22Rv1 (cell line): ENCODE measurements around the gene OR10H1.
A peak's percentile ranks its signal among the peaks of the same experiment; 100 is the strongest.
"Not testable (repeated sequence)": the region's sequence is repeated elsewhere in the genome, so short reads cannot be mapped to it uniquely, and the experiment has no call there.

Experiments
- H3K27ac ChIP-seq: fragments of 450-650 bp; 2 replicates; pipeline ENCODE4 v1.5.1; 2017
- ZFX ChIP-seq: fragments of 450-650 bp; IDR thresholded peaks from 2 replicates; pipeline ENCODE4 v1.6.1; 2017; ENCODE audit warnings: antibody characterized with exemption, borderline replicate concordance
- TF ChIP-seq, protein P1 (sequence below): fragments of 450-650 bp; IDR thresholded peaks from 2 replicates; pipeline ENCODE4 v1.5.1; 2017; ENCODE audit warnings: mild to moderate bottlenecking

OR10H1 gene

DNA sequence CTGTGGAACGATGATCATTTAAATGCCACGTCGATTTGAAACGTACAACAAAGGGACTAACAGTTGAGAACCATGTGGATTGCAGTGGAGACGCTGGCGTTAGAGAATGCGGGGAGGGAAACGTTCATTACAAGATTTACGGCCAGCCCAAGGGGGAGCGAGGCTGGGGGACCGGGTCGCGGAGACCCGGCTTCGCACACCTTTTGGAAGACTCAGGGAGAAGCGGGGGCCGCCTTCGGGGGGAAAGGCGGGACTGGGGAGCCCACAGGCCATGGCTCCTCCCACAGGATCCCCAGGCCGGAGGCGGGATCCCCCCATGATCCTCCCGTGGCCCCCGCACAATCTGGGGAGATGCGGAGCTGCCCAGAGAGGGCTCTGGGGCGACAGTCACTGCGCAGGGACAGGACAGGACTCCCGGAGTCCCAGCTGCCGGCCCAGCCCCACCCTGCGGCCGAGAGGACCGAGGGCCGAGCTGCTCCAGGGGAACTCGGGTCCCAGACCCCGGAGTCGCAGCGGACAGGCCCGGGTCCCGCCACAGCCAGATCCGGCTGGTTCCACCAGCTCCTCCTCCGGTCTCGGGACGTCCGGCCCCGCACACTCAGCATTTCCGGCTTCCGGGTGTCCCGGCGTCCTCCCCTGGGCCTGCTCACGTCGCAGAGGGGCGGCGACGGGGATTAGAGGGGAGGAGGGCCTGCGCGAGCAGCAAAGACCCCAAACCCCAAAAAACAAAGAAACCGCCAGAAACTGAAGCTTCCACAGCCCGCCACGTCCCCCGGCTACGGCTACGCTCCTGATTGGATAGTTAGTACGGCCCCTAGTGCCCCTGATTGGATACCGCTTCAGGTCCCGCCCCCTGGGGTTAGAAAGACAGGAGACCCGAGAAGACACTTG, 21.1 kb upstream of the OR10H1 start:
- peak overlapping the region; percentile 75 for H3K27ac ChIP-seq
- TF ChIP-seq, protein P1, sequence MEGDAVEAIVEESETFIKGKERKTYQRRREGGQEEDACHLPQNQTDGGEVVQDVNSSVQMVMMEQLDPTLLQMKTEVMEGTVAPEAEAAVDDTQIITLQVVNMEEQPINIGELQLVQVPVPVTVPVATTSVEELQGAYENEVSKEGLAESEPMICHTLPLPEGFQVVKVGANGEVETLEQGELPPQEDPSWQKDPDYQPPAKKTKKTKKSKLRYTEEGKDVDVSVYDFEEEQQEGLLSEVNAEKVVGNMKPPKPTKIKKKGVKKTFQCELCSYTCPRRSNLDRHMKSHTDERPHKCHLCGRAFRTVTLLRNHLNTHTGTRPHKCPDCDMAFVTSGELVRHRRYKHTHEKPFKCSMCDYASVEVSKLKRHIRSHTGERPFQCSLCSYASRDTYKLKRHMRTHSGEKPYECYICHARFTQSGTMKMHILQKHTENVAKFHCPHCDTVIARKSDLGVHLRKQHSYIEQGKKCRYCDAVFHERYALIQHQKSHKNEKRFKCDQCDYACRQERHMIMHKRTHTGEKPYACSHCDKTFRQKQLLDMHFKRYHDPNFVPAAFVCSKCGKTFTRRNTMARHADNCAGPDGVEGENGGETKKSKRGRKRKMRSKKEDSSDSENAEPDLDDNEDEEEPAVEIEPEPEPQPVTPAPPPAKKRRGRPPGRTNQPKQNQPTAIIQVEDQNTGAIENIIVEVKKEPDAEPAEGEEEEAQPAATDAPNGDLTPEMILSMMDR = no peak
- no peak for TF ChIP-seq ZFX

DNA sequence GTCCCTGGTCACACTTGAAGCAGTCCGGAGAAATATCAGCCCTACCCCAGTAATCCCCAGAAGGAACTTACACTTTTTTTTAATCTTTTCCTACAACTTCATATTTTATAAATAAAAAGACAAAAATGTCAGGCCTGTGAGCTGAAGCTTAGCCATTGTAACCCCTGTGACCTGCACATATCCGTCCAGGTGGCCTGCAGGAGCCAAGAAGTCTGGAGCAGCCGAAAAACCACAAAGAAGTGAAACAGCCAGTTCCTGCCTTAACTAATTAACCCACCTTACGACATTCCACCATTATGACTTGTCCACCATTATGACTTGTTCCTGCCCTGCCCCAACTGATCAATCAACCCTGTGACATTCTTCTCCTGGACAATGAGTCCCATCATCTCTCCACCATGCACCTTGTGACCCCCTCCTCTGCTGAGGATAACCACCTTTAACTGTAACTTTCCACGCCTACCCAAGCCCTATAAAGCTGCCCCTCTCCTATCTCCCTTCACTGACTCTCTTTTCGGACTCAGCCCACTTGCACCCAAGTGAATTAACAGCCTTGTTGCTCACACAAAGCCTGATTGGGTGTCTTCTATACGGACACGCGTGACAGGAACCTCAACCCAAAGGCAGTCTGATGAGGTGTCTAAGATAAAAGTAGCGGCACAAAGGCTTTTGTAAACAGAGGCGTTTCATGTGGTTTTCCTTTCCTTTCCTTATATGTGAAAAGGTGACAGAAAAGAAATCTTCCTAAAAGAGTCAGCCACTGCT, 20.3 kb upstream of the OR10H1 start:
- peak overlapping the region; percentile 75 for H3K27ac ChIP-seq

DNA sequence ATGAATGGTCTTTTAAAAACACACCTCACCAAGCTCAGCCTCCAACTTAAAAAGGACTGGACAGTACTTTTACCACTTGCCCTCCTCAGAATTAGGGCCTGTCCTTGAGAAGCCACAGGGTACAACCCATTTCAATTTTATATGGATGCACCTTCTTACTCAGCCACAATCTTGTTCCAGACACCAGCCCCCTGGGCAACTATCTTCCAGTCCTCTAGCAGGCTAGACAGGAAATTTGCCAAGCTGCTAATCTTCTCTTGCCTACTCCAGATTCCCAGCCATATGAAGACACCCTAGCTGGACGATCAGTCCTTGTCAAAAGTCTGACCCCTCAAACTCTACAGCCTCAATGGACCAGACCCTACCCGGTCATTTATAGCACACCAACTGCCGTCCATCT, 18.8 kb upstream of the OR10H1 start:
- not testable (repeated sequence) for H3K27ac ChIP-seq

DNA sequence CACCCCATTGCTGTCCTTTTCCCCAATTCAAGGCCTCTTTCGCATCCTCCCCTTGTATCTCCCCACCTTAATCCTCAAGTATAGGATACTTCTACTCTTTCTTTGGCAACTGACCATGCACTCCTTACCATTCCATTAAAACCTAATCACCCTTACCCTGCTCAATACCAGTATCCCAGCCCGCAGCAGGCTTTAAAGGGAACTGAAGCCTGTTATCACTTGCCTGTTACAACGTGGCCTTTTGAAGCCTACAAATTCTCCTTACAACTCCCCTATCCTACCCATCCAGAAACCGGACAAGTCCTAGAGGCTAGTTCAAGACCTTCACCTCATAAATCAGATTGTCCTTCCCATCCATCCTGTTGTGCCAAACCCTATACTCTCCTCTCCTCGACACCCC, 16.2 kb upstream of the OR10H1 start:
- H3K27ac ChIP-seq = no peak overlapping the region
- no peak for TF ChIP-seq ZFX
- TF ChIP-seq, protein P1 = no peak

DNA sequence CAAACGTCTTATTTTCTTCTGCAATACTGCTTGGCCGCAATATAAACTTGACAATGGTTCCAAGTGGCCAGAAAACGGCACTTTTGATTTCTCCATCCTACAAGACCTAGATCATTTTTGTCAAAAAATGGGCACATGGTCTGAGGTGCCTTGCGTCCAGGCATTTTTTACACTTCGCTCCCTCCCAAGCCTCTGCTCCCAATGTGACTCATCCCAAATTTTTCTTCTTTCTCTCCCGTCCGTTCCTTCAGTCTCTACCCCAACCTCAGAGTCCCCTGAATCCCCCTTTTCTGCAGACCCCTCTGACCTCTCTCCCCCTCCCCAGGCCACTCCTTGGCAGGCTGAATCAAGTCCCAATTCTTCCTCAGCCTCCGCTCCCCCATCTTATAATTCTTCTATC, 14.3 kb upstream of the OR10H1 start:
- H3K27ac ChIP-seq = no peak overlapping the region
- TF ChIP-seq, protein P1 = no peak
- no peak for TF ChIP-seq ZFX

DNA sequence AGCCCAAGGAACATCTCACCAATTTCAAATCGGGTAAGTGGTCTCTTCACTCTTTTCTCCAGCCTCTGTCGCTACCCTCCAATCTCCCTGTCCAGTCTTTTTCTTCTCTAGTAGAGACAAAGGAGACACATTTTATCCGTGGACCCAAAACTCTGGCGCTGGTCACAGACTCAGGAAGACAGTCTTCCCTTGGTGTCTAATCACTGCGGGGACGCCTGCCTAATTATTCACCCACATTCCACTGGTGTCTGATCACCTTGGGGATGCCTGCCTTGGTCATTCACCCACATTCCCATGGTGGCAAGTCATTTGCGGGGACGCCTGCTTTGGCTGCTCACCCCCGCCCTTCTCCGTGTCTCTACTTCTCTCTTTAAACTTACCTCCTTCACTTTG, 13.8 kb upstream of the OR10H1 start:
- TF ChIP-seq, protein P1 = no peak
- no peak for TF ChIP-seq ZFX
- no peak overlapping the region for H3K27ac ChIP-seq

DNA sequence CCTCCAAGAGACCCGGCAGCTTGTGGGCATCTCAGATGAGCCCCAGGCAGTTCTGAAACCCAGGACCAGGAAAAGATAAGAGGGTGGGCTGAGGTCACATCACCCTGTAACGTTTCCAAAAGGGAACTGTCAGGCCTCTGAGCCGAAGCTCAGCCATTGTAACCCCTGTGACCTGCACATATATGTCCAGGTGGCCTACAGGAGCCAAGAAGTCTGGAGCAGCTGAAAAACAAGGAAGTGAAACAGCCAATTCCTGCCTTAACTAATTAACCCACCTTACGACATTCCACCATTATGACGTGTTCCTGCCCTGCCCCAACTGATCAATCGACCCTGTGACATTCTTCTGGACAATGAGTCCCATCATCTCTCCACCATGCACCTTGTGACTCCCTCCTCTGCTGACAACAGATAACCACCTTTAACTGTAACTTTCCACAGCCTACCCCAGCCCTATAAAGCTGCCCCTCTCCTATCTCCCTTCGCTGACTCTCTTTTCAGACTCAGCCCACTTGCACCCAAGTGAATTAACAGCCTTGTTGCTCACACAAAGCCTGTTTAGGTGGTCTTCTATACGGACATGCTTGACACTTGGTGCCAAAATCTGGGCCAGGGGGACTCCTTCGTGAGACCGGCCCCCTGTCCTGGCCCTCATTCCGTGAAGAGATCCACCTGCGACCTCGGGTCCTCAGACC, 13.3 kb upstream of the OR10H1 start:
- not testable (repeated sequence) for H3K27ac ChIP-seq

DNA sequence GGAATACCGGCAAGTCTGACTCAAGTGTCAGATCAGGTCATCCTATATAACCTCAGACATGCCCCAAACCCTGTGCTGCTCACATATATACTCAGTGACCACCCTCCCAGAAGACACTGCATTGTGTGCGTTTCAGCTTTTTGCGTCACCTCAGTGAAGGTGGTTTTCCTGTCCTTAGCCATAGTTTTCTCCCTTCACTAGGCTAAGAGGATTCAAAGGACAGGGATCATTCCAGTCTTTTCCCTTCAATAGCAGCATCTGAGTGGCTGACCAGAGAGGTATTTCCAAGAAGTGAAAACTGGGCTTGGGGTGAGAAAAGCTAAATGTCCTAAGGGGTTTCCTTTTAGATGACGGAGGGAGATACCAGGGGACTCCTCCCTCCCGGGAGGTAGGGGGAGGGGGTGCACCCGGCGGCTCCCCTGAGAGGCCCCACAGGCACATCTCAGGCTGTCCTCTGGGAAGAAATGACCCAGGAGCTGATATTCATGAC, 12.7 kb upstream of the OR10H1 start:
- no peak for TF ChIP-seq ZFX
- TF ChIP-seq, protein P1 = no peak
- H3K27ac ChIP-seq = no peak overlapping the region
